K562 (cell line): ENCODE data around the gene RMND5B. TPM values are rescaled to one million over a fixed set of nuclear protein-coding genes. Genes with fewer than 3 reads are reported as not detected.
"Not testable (repeated sequence)": the region's sequence is repeated elsewhere in the genome, so short reads cannot be mapped to it uniquely, and the experiment has no call there.

Experiments used
- ATAC-seq: fragments of 200-7000 bp; cut with Tn5 transposase; 3 replicates; pipeline ENCODE4 v1.9.1; 2020; ENCODE audit warnings: moderate library complexity
- BruUV-seq: library from RNA; stranded (reverse); fragments of 400-500 nt; replicated peaks from 2 replicates; lab custom pipeline; 2021; lab: Mats Ljungman, UMichigan
- CTCF ChIA-PET: fragments of 300-600 bp; formaldehyde crosslinking; extraction: SDS; loops from one replicate; lab custom pipeline; 2021; ENCODE audit warnings: low intra/inter-chr PET ratio; lab: Yijun Ruan, JAX
- POLR2A ChIA-PET: fragments of 300-600, 350-650 bp; sonication (Branson Sonifier 250); formaldehyde crosslinking; extraction: SDS; loops from one replicate; lab custom pipeline; 2021; ENCODE audit warnings: antibody characterized with exemption, inconsistent platforms; lab: Yijun Ruan, JAX
- DNase-seq, 4 experiments: peaks; one replicate each; pipeline versions ENCODE4 v3.0.0 to v3.0.0-alpha.2; 2011 to 2018; ENCODE audit warnings: low spot score in 3 of 4, mixed read lengths in 3 of 4; ENCODE audit errors: extremely low read depth in 1 of 4
- FAIRE-seq: peaks from 2 replicates; lab custom pipeline; 2011; peaks lifted over from hg19 to GRCh38; lab: Jason Lieb, UNC
- H2AFZ ChIP-seq: 2 replicates; pipeline ENCODE4 v1.6.0; 2011; ENCODE audit warnings: low read depth, low read length, control low read depth, inconsistent platforms
- H3K27ac ChIP-seq: fragments of 200-600 bp; 3 replicates; pipeline ENCODE4 v1.8.0; 2011; ENCODE audit warnings: low read depth, mild to moderate bottlenecking, control low read depth, inconsistent platforms, low read length, moderate library complexity, mixed read lengths; ENCODE audit errors: extremely low read depth
- H3K27me3 ChIP-seq, 2 experiments: fragments of 300-600 bp in 1 of 2; 2 replicates in 1 of 2; 3 replicates in 1 of 2; pipeline versions ENCODE4 v1.6.0 to v1.8.0; 2011; ENCODE audit warnings: inconsistent platforms in 2 of 2, low read length in 2 of 2, mild to moderate bottlenecking in 1 of 2, mixed read lengths in 1 of 2, moderate library complexity in 1 of 2; ENCODE audit not compliant: control insufficient read depth in 2 of 2, insufficient read depth in 2 of 2
- H3K36me3 ChIP-seq: fragments of 300-600 bp; 3 replicates; pipeline ENCODE4 v1.8.0; 2011; ENCODE audit warnings: mild to moderate bottlenecking, low read length, inconsistent platforms; ENCODE audit not compliant: control insufficient read depth, insufficient read depth
- H3K4me1 ChIP-seq, 2 experiments: fragments of 200-600 bp in 1 of 2; replicated peaks in 1 of 2; 2 replicates in 1 of 2; 3 replicates in 1 of 2; pipeline versions ENCODE4 v1.5.1 to v1.8.0; 2011; ENCODE audit warnings: inconsistent platforms in 2 of 2, low read length in 2 of 2, mild to moderate bottlenecking in 1 of 2, mixed read lengths in 1 of 2, moderate library complexity in 1 of 2; ENCODE audit not compliant: control insufficient read depth in 2 of 2, insufficient read depth in 2 of 2
- H3K4me2 ChIP-seq: 2 replicates; pipeline ENCODE4 v1.6.1; 2011; ENCODE audit warnings: low read length, control low read depth, inconsistent platforms, mixed read lengths; ENCODE audit not compliant: insufficient read depth
- H3K4me3 ChIP-seq: fragments of 200-600 bp; sonication (generic), shearing (Covaris generic); 2 replicates; pipeline ENCODE4 v1.5.1; 2016; ENCODE audit warnings: control low read depth, inconsistent platforms
- H3K79me2 ChIP-seq: fragments of 200-600 bp; 3 replicates; pipeline ENCODE4 v1.8.0; 2011; ENCODE audit warnings: low read length, inconsistent platforms; ENCODE audit not compliant: control insufficient read depth, insufficient read depth
- H3K9ac ChIP-seq, 2 experiments: 2 replicates each; pipeline versions ENCODE4 v1.6.0 to v1.6.1; 2011; ENCODE audit warnings: low read depth in 2 of 2, low read length in 2 of 2, control low read depth in 1 of 2, inconsistent platforms in 1 of 2, mild to moderate bottlenecking in 1 of 2, mixed read lengths in 1 of 2; ENCODE audit not compliant: insufficient read depth in 1 of 2
- H3K9me1 ChIP-seq: one replicate; pipeline ENCODE4 v1.6.0; 2011; ENCODE audit warnings: inconsistent platforms, mild to moderate bottlenecking, low read length, moderate library complexity; ENCODE audit not compliant: control insufficient read depth, insufficient read depth
- H3K9me3 ChIP-seq: replicated peaks from 2 replicates; pipeline ENCODE4 v1.5.1; 2011; ENCODE audit warnings: low read depth, low read length, inconsistent platforms; ENCODE audit not compliant: control insufficient read depth, insufficient read depth
- H4K20me1 ChIP-seq: replicated peaks from 2 replicates; pipeline ENCODE4 v1.6.1; 2011; ENCODE audit warnings: low read length, inconsistent platforms, mixed read lengths; ENCODE audit not compliant: control insufficient read depth, insufficient read depth
- CBFA2T2 ChIP-seq: fragments of 450-650 bp; conservative IDR thresholded peaks from 2 replicates; pipeline ENCODE4 v1.6.1; 2017; ENCODE audit warnings: mild to moderate bottlenecking
- CHCHD3 ChIP-seq: fragments of 250-450 bp; sonication (Bioruptor Pico); IDR thresholded peaks from 2 replicates; pipeline ENCODE4 v2.1.2; 2022; ENCODE audit warnings: mild to moderate bottlenecking
- SMARCA4 ChIP-seq: fragments of 450-650 bp; IDR thresholded peaks from 2 replicates; pipeline ENCODE4 v1.6.1; 2016
- ZNF165 ChIP-seq: fragments of 250-450 bp; sonication (Bioruptor Pico); IDR thresholded peaks from 2 replicates; pipeline ENCODE4 v1.4.0; 2020; ENCODE audit warnings: borderline replicate concordance
- ZNF24 ChIP-seq: fragments of 450-650 bp; IDR thresholded peaks from 2 replicates; pipeline ENCODE4 v1.6.1; 2016
- ZNF764 ChIP-seq: fragments of 250-450 bp; sonication (Bioruptor Pico); IDR thresholded peaks from 2 replicates; pipeline ENCODE4 v1.4.0; 2020; ENCODE audit warnings: low read depth, mild to moderate bottlenecking, moderate library complexity
- WGBS: fragments of 100-300 bp; shearing (Covaris generic); methylation state at CpG from one replicate; pipeline ENCODE4 v1.1.6; 2016; ENCODE audit warnings: low coverage, mixed read lengths; ENCODE audit not compliant: insufficient coverage; ENCODE audit errors: missing lambda C conversion rate; 5-methylcytosine and 5-hydroxymethylcytosine counted together
- in situ Hi-C: fragments of 300-500 bp; cut with MboI; formaldehyde crosslinking; loops from 4 replicates; pipeline ENCODE4 v1.15.0; 2018; ENCODE audit warnings: inconsistent platforms, mixed read lengths
- intact Hi-C: fragments of 100-400 bp; cut with micrococcal nuclease; formaldehyde crosslinking; loops from 2 replicates; pipeline ENCODE4 v1.14.2; 2022
- polyA plus RNA-seq, 8 experiments: library from polyadenylated mRNA; depleted of rRNA in 4 of 8; stranded (reverse) in 5 of 8; unstranded in 3 of 8; fragments of >200 nt; fragmentation: Nextera tagmentation in 2 of 8; fragmentation: Illumina TruSeq in 1 of 8; extraction: Ambion mirVana in 2 of 8; extraction: Trizol in 1 of 8; gene quantifications; 2 replicates each; pipeline versions ENCODE4 v1.2.1 to v1.2.3, GENCODE V29; 2011 to 2014; ENCODE audit warnings: inconsistent platforms in 1 of 8, missing spikeins in 1 of 8
- total RNA-seq, 7 experiments: library from RNA; depleted of rRNA in 6 of 7; stranded (reverse); fragments of >200 nt in 6 of 7; fragmentation: Illumina TruSeq in 2 of 7; extraction: Trizol in 2 of 7; gene quantifications; 2 replicates each; pipeline versions ENCODE4 v1.2.1 to v1.2.3, GENCODE V29; 2011 to 2021; ENCODE audit warnings: low replicate concordance in 1 of 7
- TF ChIP-seq, protein P1 (sequence below), 2 experiments: fragments of 250-450 bp in 1 of 2; fragments of 450-650 bp in 1 of 2; sonication (Bioruptor Pico) in 1 of 2; IDR thresholded peaks; 2 replicates each; pipeline versions ENCODE4 v1.6.1 to v1.8.0; 2016 to 2021; ENCODE audit warnings: mild to moderate bottlenecking in 2 of 2, moderate library complexity in 2 of 2, missing compliant biosample characterization in 1 of 2, missing genetic modification characterization in 1 of 2

RMND5B gene
- total and polyA plus RNA-seq, 9 of the 15 experiments (the other 6 are each of a cell fraction or from before 2014, with no cell fraction given): 2.6 to 57.0 (median 28.3) TPM

DNA sequence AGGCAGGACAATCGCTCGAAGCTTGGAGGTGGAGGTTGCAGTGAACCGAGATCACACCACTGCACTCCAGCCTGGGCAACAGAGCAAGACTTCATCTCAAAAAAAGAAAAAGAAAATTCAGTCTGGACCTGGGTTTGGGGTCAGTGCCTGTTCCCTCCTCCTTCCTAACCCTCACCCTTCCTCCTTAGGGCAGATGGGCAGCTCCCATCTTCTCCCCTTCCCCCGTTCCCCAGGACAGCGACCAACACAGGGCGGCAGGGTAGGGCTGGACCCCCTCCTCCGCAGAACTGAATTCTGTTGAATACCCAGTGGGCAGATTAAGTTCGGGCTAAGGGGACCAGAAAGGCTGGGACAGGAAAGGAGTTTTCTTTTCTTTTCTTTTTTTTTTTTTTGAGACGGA lies 1.5 kb upstream of the RMND5B start:
- H3K4me3 ChIP-seq: no peak overlapping the region
- peaks cover 35% of the 10 kb centered on the region for H3K79me2 ChIP-seq
- FAIRE-seq: no peak
- no peaks in the 10 kb centered on the region for H3K27me3 ChIP-seq
- peak overlapping the region in 1 of 2 experiments; percentile 71; a peak in 1 of 4 replicates for H3K9ac ChIP-seq
- no peak for ATAC-seq
- H3K36me3 ChIP-seq: peaks cover 11% of the 10 kb centered on the region
- TF ChIP-seq ZNF24 (no peak), CBFA2T2 (no peak), ZNF165 (no peak), CHCHD3 (CRISPR knock-in tag) (no peak)
- TF ChIP-seq, protein P1, sequence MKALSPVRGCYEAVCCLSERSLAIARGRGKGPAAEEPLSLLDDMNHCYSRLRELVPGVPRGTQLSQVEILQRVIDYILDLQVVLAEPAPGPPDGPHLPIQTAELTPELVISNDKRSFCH (CRISPR knock-in tag; IDR thresholded peaks at IDR 0.05): no peak
- TF ChIP-seq, protein P1 (tag; IDR thresholded peaks at IDR 0.05): no peak
- TF ChIP-seq, all 486 proteins: peak for 0
- POLR2A ChIA-PET: interaction anchor here (0.7 to 1.6 kb wide), 4 partner anchors 9 to 923 kb away, joined by 3 to 5 read pairs (median 4); no protein-coding TSS in a partner anchor
- no TSS peak for BruUV-seq
- in situ Hi-C loops (no loop called here), intact Hi-C loops (no loop called here)
- Histone ChIP-seq H3K4me1 (peaks cover 29 to 61% of the 10 kb centered on the region in 2 experiments), H3K4me2 (no peak overlapping the region), H2AFZ (0 out of 2 replicates have a peak overlapping the region, but pooled peaks have one; percentile 37), H4K20me1 (0 out of 2 replicates have a peak, but pooled peaks cover 4% of the 10 kb centered on the region), H3K9me3 (no peaks in the 10 kb centered on the region), H3K9me1 (no peaks in the 10 kb centered on the region), H3K27ac (peak overlapping the region; percentile 45; the same call in 2 of the 3 replicates)
- CTCF ChIA-PET: no interaction called here
- 79% methylated on average over 6 of the region's 9 CpGs for WGBS
- no peak for DNase-seq

DNA sequence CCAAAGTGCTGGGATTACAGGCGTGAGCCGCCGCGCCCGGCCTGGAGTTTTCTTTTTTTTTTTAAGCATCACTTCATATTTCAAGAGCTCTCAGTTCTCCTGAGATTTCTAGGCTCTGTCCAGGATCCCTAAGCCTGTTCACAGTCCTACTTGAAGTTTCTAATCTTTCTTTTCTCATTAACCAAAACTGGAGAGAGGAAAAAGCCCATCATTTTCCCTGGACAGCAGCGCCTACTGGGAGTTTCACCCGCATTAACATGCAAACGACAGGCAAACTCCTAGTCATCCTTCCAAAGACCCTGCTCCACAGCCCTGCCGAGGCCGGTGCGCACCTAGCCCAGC lies 609 bp upstream of the RMND5B start:
- CTCF ChIA-PET, H3K9me3 ChIP-seq, DNase-seq, in situ Hi-C loops, intact Hi-C loops, ATAC-seq, H4K20me1 ChIP-seq, H3K9me1 ChIP-seq, H3K27me3 ChIP-seq: not testable (repeated sequence)
- TSS peak; percentile 97 for BruUV-seq
- peak; percentile 70 for FAIRE-seq
- H3K79me2 ChIP-seq: peaks cover 43% of the 10 kb centered on the region
- peak overlapping the region; percentile 98 for H3K4me3 ChIP-seq
- peaks cover 29 to 52% of the 10 kb centered on the region in 2 experiments for H3K4me1 ChIP-seq
- WGBS: 0% methylated on average over 4 of the region's 11 CpGs
- H3K9ac ChIP-seq: peak overlapping the region; percentile 92 to 99
- peak overlapping the region; percentile 97 for H3K27ac ChIP-seq
- peak overlapping the region; percentile 78 for H3K4me2 ChIP-seq
- POLR2A ChIA-PET: interaction anchor here (1.0 to 1.6 kb wide), 2 partner anchors 13 to 23 kb away, joined by 3 to 4 read pairs; no protein-coding TSS in a partner anchor
- TF ChIP-seq ZNF764 (peak; percentile 96), SMARCA4 (0 out of 2 replicates have a peak, but pooled peaks have one; percentile 36)
- peak overlapping the region; percentile 91 for H2AFZ ChIP-seq
- H3K36me3 ChIP-seq: peaks cover 20% of the 10 kb centered on the region
